Fibroblast of skin of left quadriceps (primary cell): ENCODE data around the gene C17orf67.

Experiments used
- DNase-seq, 2 experiments: peaks; one replicate each; pipeline ENCODE4 v3.0.0-alpha.2; 2013; ENCODE audit warnings: low read depth in 2 of 2

C17orf67 gene

DNA sequence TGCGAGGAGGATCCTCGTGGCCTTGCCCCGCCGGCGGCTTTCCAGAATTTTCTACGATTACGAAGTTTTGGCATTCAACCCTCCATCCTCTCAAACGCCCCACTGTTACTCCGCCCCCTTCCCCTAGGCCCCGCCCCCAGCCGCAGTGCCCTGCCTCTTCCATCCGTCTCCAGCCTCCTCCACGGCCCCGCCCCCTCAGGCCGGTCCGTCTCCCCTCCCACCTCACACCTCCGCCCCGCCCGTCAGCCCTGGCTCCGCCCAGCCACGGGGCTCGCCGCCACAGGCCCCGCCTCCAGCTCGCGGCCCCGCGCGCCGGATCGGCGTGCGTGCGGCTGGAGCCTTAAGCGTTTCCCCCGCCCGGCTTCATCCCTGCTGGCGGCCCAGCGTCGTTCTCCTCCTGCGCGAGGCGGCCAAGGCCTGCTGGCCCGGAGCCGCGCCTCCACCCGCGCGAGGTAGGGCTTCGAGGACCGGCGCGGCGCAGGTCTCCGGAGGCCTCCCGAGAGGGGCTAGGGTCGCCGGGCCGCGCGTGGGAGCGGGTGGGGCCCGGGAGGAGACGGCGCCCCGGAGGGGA lies at the start of gene C17orf67, which contains the start of gene DGKE:
Gene C17orf67, minus strand, starts transcription at position 112 of the 571 bp plus-strand sequence. CDS start 18,110 bp downstream, outside the sequence.
Gene DGKE, plus strand, starts transcription at position 343 of the 571 bp plus-strand sequence. CDS start 645 bp downstream, outside the sequence.
- DNase-seq, result peak; percentile 93 to 94

DNA sequence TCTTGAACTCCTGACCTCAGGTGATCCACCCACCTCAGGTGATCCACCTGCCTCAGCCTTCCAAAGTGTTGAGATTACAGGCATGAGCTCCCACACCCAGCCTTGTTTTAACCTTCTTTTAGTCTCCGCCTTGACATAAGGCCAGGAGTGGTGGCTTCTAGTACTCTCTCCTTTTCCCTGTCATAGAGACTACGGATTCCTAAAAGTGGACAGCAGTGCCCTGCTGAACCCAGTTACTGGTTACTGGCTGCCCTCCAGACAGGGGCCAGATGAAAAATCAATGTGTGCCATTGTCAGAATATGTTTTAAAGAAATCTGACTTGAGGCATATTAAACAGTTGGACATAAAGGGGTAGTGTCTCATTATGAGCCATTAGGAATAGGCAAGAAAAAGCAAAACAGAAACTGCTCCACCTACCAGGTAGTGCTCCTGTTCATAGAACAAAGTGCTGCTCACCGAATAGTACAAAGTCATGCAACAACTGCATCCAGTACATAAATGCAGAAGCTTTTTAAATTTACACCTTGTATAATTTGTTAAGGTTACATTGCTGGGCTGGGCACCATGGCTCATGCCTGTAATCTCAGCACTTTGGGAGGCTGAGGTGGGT lies 48.1 kb upstream of the C17orf67 start:
- DNase-seq, result no peak

- DNase-seq, result no peak
Observed at GRCh38 chr17:56880571-56880970, 46.9 kb upstream of the C17orf67 start.

GRCh38 chr17:56880133-56880532 lies 46.4 kb upstream of the C17orf67 start:
- no peak for DNase-seq

GRCh38 chr17:56879280-56879679 lies 45.6 kb upstream of the C17orf67 start:
- no peak for DNase-seq

GRCh38 chr17:56876766-56877179 lies 43.1 kb upstream of the C17orf67 start:
- DNase-seq, result no peak

- no peak for DNase-seq
Observed at GRCh38 chr17:56870081-56870651, 36.4 kb upstream of the C17orf67 start.

DNA sequence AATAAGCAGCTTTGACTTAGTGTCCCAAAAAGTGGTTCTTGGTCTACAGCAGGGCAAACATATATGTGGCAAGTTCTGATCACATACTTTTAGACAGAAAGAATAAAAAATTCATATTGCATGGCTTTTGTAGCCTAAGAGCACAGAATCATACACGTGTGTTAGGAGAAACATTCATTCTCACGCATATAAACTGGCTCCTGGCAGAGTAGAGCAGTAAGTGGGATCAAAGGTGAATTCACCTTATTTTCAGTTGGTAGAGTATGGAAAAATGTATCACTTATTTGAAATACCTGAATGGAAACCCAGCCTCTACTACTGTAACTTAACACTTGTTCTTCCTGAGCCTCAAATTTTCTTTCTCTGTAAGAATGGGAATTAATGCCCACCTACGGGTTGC lies 35.0 kb upstream of the C17orf67 start:
- no peak for DNase-seq

DNA sequence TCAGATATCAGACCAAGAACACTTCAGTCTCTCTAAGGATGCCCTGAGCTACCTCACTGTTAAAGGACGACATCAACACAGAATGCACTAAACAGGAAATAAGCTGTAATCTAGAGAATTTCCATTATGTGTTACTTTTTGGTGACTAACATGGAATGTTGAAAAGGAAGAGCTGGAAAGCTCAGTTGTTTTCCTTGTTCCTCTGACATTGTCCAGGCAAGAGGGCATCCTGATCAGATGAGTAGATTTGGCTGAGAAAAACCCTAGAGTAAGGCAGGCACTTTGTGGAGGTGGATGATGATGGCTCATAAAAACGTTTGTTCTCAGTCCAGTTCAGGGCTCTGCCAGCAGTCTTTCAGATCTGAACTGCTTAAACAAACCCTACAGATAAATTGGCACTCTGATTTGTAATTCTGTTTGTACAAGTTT lies 34.2 kb upstream of the C17orf67 start:
- DNase-seq, result no peak

- no peak for DNase-seq
Observed at GRCh38 chr17:56866496-56866895, 32.8 kb upstream of the C17orf67 start.

- DNase-seq, result no peak
Observed at GRCh38 chr17:56866076-56866475, 32.4 kb upstream of the C17orf67 start.

- DNase-seq, result no peak
Observed at GRCh38 chr17:56863974-56864373, 30.3 kb upstream of the C17orf67 start.

DNA sequence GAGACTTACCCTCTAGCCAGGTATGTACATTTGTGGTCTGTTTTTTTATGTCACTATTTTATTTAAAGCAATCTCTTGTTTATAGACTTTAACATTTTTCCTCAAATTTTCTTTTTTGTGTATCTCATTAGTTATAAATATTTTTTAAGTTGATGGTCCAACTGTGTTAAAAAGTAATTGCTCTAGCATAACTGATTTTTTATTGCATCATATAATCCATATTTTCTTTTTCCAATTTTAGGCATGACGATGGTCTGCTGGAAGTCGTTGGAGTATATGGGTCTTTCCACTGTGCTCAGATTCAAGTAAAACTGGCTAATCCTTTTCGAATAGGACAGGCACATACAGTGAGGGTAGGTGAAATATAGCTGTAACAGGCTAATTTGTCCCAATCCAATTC lies 28.2 kb upstream of the C17orf67 start:
- no peak for DNase-seq

GRCh38 chr17:56851008-56851407 lies 17.3 kb upstream of the C17orf67 start:
- DNase-seq, result no peak

DNA sequence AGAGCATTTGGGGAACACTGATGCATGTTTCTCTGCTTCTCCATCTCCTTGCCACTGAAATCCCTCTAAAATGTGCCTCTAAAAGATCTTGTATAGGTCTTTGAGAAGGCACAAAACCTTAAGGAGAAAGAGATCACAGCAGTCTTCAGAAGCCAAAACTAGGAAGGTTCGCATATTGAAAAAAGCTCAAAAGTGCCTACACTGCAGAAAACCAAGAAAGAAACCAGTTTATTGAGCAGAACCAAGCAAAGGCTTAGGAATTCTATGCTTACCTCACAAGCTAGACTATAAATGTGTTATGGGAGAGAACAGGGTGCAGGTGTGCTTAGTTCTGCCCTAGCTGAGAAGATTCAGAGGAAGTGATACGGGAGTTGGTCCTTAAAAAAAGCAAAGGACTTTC lies 16.9 kb upstream of the C17orf67 start:
- no peak for DNase-seq

- no peak for DNase-seq
Observed at GRCh38 chr17:56849131-56849530, 15.4 kb upstream of the C17orf67 start.

GRCh38 chr17:56847106-56847505 lies 13.4 kb upstream of the C17orf67 start:
- no peak for DNase-seq

GRCh38 chr17:56845934-56846333 lies 12.2 kb upstream of the C17orf67 start:
- no peak for DNase-seq

DNA sequence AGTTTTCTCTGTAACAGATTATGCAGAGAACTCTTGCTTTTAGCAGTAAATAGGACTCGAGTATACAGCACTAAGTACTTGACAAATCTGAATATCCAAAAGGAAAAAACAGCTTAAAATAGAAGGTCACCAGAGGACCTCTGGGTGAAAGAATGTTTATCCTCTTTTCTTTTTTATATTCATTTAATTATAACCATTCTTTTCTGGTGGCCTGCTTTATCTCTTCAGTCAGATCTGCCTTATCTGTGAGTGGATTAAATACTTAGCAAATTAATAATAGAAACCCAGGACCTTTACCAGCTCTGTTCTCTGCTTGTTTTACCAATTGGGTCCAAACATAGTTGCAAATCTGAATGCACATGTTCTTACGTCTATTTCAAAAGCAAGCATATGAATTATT lies 8.9 kb upstream of the C17orf67 start:
- no peak for DNase-seq

- no peak for DNase-seq
Observed at GRCh38 chr17:56838687-56839086, 5.0 kb upstream of the C17orf67 start.

DNA sequence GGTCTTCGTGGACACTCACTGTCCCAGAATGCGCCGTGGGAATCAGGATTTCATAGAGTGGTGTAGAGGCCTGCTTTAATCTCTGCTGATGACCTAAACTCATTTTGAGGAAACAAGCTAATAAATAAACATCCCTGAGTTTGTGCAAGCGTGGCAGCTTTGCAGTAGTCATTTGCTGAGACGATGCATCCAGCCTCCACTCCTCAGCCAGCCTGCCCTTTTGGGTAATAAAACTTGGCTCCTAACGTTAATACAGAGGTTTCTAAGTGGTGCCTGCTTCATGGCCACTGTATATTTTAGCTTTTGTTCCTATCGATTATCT lies 1.5 kb upstream of the C17orf67 start:
- no peak for DNase-seq

- no peak for DNase-seq
Observed at GRCh38 chr17:56834380-56835263, 902 bp upstream of the C17orf67 start.
